ENCODE results near the gene PDCD2L. TPM values are rescaled to one million over a fixed set of nuclear protein-coding genes. Genes with fewer than 3 reads are reported as not detected.

Gene PDCD2L
- total and polyA plus RNA-seq, 10 of the 15 experiments (the other 5 are each of a cell fraction or from before 2014, with no cell fraction given), result 7.2 to 41.3 (median 26.9) TPM

DNA sequence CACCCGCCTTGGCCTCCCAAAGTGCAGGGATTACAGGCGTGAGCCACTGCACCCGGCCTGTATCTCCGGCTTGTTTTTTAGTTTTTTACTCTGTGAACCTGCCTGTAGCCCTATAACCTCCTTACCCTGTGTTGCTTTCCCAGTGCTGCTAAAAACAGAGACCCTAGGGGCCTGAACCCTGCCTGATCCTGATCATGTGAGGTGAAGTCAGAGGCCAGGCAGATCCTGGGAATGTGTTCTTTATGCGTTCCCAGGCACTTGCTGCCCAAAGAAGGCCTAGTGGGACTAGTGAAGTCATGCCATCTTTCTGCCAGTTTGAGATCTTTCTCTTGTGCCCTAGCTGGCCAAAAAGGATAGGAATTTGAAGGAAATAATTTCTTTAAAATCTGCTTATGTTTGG is 28.6 kb downstream of the PDCD2L start:
- H3K4me3 ChIP-seq, result no peak overlapping the region
- H3K27ac ChIP-seq (ENCODE audit: control insufficient read depth, insufficient read depth), result no peak overlapping the region
- H3K79me2 ChIP-seq (ENCODE audit: control insufficient read depth, insufficient read depth, low read length), result peaks cover 55% of the 10 kb centered on the region
- CTCF ChIA-PET, result no interaction called here
- no peak for ATAC-seq
- no peak overlapping the region for H2AFZ ChIP-seq (ENCODE audit: control insufficient read depth, low read depth, low read length)
- POLR2A ChIA-PET, result no interaction called here
- SMC1A ChIA-PET (ENCODE audit: uncharacterized antibody, unreplicated experiment), result interaction anchor here (1.0 kb wide), 1 partner anchor 23 kb away, joined by 4 read pairs; no protein-coding TSS in a partner anchor
- in situ Hi-C loops (cut with MboI) (no loop called here), intact Hi-C loops (cut with micrococcal nuclease; ENCODE audit: unreplicated experiment) (no loop called here)
- no peak overlapping the region for H3K4me2 ChIP-seq (ENCODE audit: control insufficient read depth, insufficient read depth)
- no peak for TF ChIP-seq BCL11A (IDR thresholded peaks at IDR 0.05; ENCODE audit: low read depth, low read length)
- TF ChIP-seq PAX5 (IDR thresholded peaks at IDR 0.05; ENCODE audit: borderline replicate concordance, low read depth, low read length), result no peak
- TF ChIP-seq BRCA1 (IDR thresholded peaks at IDR 0.05; ENCODE audit: low read depth, low read length), result no peak
- no peak for TF ChIP-seq NR2C2 (IDR thresholded peaks at IDR 0.05; ENCODE audit: borderline replicate concordance, control insufficient read depth, insufficient read length, low read depth)
- no peak for TF ChIP-seq BHLHE40 (IDR thresholded peaks at IDR 0.05; ENCODE audit: borderline replicate concordance in 1 of 2, low read depth in 2 of 2, low read length in 1 of 2)
- no peak for TF ChIP-seq NFIC (IDR thresholded peaks at IDR 0.05; ENCODE audit: low read depth, low read length)
- no peak for TF ChIP-seq MXI1 (IDR thresholded peaks at IDR 0.05; ENCODE audit: low read depth, low read length)
- no peak for TF ChIP-seq YY1 (IDR thresholded peaks at IDR 0.05; ENCODE audit: low read depth, low read length)
- TF ChIP-seq SREBF1 (IDR thresholded peaks at IDR 0.05; ENCODE audit: low read length), result no peak
- no peak for TF ChIP-seq SP1 (IDR thresholded peaks at IDR 0.05; ENCODE audit: low read depth, low read length)
- no peak for TF ChIP-seq CHD2 (IDR thresholded peaks at IDR 0.05; ENCODE audit: borderline replicate concordance, low read depth, low read length)
- no peak for TF ChIP-seq NFYB (IDR thresholded peaks at IDR 0.05; ENCODE audit: insufficient read depth, low read depth, low read length)
- TF ChIP-seq ZSCAN29 (IDR thresholded peaks at IDR 0.05), result no peak
- no peak for TF ChIP-seq MTA2 (IDR thresholded peaks at IDR 0.05; ENCODE audit: low read depth)
- 86% methylated on average over 5 of the region's 5 CpGs for WGBS (ENCODE audit: insufficient coverage, insufficient replicate concordance, low lambda C conversion rate, missing lambda C conversion rate)
- H3K27me3 ChIP-seq (replicated peaks in 1 of 2; ENCODE audit: control insufficient read depth in 2 of 2, insufficient read depth in 2 of 2, low read length in 1 of 2), result no peaks in the 10 kb centered on the region
- H3K4me1 ChIP-seq (ENCODE audit: control insufficient read depth, insufficient read depth, low read length), result no peaks in the 10 kb centered on the region
- FAIRE-seq, result no peak
- BruUV-seq (replicated peaks), result no TSS peak
- DNase-seq (ENCODE audit: low read depth, low spot score), result no peak
- H3K9ac ChIP-seq (ENCODE audit: control insufficient read depth, insufficient read depth, low read length), result no peak overlapping the region
- H4K20me1 ChIP-seq (ENCODE audit: control insufficient read depth, insufficient read depth), result no peaks in the 10 kb centered on the region; the same call in 1 of the 2 replicates
- RAD21 ChIA-PET (ENCODE audit: unreplicated experiment), result interaction anchor here (0.9 to 1.4 kb wide), 2 partner anchors 68 to 231 kb away, joined by 3 to 5 read pairs; partner anchors contain the start of gene GPI
- no peaks in the 10 kb centered on the region for H3K9me3 ChIP-seq (replicated peaks; ENCODE audit: control insufficient read depth, insufficient read depth, low read length)
- H3K36me3 ChIP-seq (ENCODE audit: control insufficient read depth in 2 of 2, insufficient read depth in 2 of 2, low read length in 1 of 2), result peaks cover 3 to 13% of the 10 kb centered on the region in 2 experiments
